Upper lobe of left lung (tissue), 4 donors: ENCODE results near the gene GEMIN2.
"Not testable (repeated sequence)": the region's sequence is repeated elsewhere in the genome, so short reads cannot be mapped to it uniquely, and the experiment has no call there.

Experiments used
- CTCF ChIP-seq, 6 experiments: fragments of 450-650 bp in 4 of 6; fragments of 200-600 bp in 2 of 6; sonication (generic) in 2 of 6; IDR thresholded peaks; one replicate each; pipeline ENCODE4 v1.5.1; 2016 to 2019; ENCODE audit warnings: antibody characterized with exemption in 6 of 6
- EP300 ChIP-seq, 4 donors: sonication (generic); formaldehyde crosslinking; IDR thresholded peaks; one replicate each; pipeline ENCODE4 v1.5.1; 2017; ENCODE audit warnings: antibody characterized with exemption in 4 of 4, control low read depth in 2 of 4
- POLR2A ChIP-seq, 4 donors: fragments of 450-650 bp; IDR thresholded peaks; one replicate each; pipeline ENCODE4 v1.5.1; 2016 to 2017; ENCODE audit warnings: antibody characterized with exemption in 4 of 4, mild to moderate bottlenecking in 2 of 4

DNA sequence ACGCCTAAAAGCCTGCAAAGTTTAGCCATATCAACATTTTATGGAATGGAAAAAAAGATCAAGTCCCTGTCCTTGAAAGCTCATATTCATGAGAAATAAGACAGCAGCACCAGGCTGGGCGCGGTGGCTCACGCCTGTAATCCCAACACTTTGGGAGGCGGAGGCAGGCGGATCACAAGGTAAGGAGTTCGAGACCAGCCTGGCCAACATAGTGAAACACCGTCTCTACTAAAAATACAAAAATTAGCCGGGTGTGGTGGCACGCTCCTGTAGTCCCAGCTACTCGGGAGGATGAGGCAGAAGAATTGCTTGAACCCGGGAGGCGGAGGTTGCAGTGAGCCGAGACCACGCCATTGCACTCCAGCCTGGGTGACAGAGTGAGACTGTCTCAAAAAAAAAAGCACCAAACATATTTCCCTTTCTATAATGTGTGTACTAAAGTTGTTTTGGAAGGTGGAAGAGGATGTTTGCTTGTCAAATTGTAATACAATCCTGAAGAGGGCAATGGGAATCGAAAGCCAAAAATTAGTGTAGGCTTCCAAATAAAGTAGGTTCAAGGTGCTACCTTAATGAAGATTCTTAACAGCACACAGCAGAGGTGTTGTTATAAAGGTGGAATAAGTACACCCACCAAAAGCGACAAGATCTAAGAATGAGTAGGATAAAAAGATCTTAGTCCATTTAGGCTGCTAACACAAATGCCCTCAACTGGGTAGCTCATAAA lies 9.9 kb upstream of the GEMIN2 start:
- TF ChIP-seq POLR2A, EP300, CTCF (IDR thresholded peaks at IDR 0.05): not testable (repeated sequence)
